ENCODE measurements around the gene MRPS18C. TPM values are rescaled to one million over a fixed set of nuclear protein-coding genes. Genes with fewer than 3 reads are reported as not detected.

MRPS18C gene
- total and polyA plus RNA-seq, 10 of the 15 experiments (the other 5 are each of a cell fraction or from before 2014, with no cell fraction given), result 38.0 to 283 (median 78.8) TPM

DNA sequence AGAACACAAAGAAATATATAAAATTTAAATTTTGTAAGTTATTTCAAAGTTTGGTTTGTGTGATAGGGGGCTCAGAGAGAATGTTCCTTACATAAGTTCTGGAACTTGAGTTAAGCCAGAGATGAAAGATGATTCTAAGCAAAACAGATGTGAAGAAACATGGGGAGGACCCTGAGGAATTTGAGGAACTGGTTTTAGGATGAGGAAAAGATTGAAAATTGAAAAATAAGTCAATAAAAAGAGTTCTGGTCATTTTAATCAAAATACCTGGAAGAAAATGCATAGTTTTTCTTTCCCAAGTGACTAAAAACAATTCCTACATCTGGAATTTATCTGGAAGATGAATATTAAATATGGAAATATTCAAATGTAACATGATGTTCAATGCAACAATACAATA, 37.6 kb upstream of the MRPS18C start:
- Histone ChIP-seq H3K9me3 (replicated peaks; ENCODE audit: control insufficient read depth, insufficient read depth, low read length) (no peaks in the 10 kb centered on the region), H3K4me1 (ENCODE audit: control insufficient read depth, insufficient read depth, low read length) (no peaks in the 10 kb centered on the region), H3K9ac (ENCODE audit: control insufficient read depth, insufficient read depth, low read length) (no peak overlapping the region), H3K4me3 (no peak overlapping the region), H3K27me3 (replicated peaks in 1 of 2; ENCODE audit: control insufficient read depth in 2 of 2, insufficient read depth in 2 of 2, low read length in 1 of 2) (no peaks in the 10 kb centered on the region), H3K36me3 (ENCODE audit: control insufficient read depth in 2 of 2, insufficient read depth in 2 of 2, low read length in 1 of 2) (peaks cover 2 to 31% of the 10 kb centered on the region in 2 experiments; a peak in 3 of 4 replicates), H3K79me2 (ENCODE audit: control insufficient read depth, insufficient read depth, low read length) (no peaks in the 10 kb centered on the region), H2AFZ (ENCODE audit: control insufficient read depth, low read depth, low read length) (no peak overlapping the region), H4K20me1 (ENCODE audit: control insufficient read depth, insufficient read depth) (no peaks in the 10 kb centered on the region), H3K27ac (ENCODE audit: control insufficient read depth, insufficient read depth) (no peak overlapping the region), H3K4me2 (ENCODE audit: control insufficient read depth, insufficient read depth) (no peak overlapping the region)
- BruUV-seq (replicated peaks), result no TSS peak
- RAD21 ChIA-PET (ENCODE audit: unreplicated experiment), result no interaction called here
- POLR2A ChIA-PET, result no interaction called here
- SMC1A ChIA-PET (ENCODE audit: uncharacterized antibody, unreplicated experiment), result interaction anchor here (0.6 to 1.1 kb wide), 3 partner anchors 12 to 69 kb away, joined by 3 read pairs; no protein-coding TSS in a partner anchor
- CTCF ChIA-PET, result interaction anchor here (1.2 to 1.5 kb wide), 3 partner anchors 29 to 41 kb away, joined by 3 read pairs; no protein-coding TSS in a partner anchor
- FAIRE-seq (no peak), DNase-seq (ENCODE audit: low read depth, low spot score) (no peak), ATAC-seq (no peak)
- intact Hi-C loops (cut with micrococcal nuclease; ENCODE audit: unreplicated experiment) (no loop called here), in situ Hi-C loops (cut with MboI) (no loop called here)
- TF ChIP-seq HDAC2 (IDR thresholded peaks at IDR 0.05) (no peak), USF1 (IDR thresholded peaks at IDR 0.05; ENCODE audit: borderline replicate concordance, extremely low read length, insufficient read depth, low read depth, low read length) (no peak), RAD21 (IDR thresholded peaks at IDR 0.05; ENCODE audit: insufficient read depth, low read depth, low read length) (no peak), ASH2L (IDR thresholded peaks at IDR 0.05; ENCODE audit: borderline replicate concordance, low read depth) (no peak), RELA (IDR thresholded peaks at IDR 0.05; ENCODE audit: borderline replicate concordance, partially characterized antibody) (no peak)
- TF ChIP-seq, protein P1, sequence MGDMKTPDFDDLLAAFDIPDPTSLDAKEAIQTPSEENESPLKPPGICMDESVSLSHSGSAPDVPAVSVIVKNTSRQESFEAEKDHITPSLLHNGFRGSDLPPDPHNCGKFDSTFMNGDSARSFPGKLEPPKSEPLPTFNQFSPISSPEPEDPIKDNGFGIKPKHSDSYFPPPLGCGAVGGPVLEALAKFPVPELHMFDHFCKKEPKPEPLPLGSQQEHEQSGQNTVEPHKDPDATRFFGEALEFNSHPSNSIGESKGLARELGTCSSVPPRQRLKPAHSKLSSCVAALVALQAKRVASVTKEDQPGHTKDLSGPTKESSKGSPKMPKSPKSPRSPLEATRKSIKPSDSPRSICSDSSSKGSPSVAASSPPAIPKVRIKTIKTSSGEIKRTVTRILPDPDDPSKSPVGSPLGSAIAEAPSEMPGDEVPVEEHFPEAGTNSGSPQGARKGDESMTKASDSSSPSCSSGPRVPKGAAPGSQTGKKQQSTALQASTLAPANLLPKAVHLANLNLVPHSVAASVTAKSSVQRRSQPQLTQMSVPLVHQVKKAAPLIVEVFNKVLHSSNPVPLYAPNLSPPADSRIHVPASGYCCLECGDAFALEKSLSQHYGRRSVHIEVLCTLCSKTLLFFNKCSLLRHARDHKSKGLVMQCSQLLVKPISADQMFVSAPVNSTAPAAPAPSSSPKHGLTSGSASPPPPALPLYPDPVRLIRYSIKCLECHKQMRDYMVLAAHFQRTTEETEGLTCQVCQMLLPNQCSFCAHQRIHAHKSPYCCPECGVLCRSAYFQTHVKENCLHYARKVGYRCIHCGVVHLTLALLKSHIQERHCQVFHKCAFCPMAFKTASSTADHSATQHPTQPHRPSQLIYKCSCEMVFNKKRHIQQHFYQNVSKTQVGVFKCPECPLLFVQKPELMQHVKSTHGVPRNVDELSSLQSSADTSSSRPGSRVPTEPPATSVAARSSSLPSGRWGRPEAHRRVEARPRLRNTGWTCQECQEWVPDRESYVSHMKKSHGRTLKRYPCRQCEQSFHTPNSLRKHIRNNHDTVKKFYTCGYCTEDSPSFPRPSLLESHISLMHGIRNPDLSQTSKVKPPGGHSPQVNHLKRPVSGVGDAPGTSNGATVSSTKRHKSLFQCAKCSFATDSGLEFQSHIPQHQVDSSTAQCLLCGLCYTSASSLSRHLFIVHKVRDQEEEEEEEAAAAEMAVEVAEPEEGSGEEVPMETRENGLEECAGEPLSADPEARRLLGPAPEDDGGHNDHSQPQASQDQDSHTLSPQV (IDR thresholded peaks at IDR 0.05), result no peak

Measured in GM12878 (cell line).